Prostate gland (tissue), 2 donors: Measurements from ENCODE around the gene APOD. TPM values are rescaled to one million over a fixed set of nuclear protein-coding genes. Genes with fewer than 3 reads are reported as not detected.
"Not testable (repeated sequence)": the region's sequence is repeated elsewhere in the genome, so short reads cannot be mapped to it uniquely, and the experiment has no call there.

Experiments
- DNase-seq: peaks from one replicate; pipeline ENCODE4 v3.0.0-alpha.2; 2019; ENCODE audit warnings: low spot score
- H3K27ac ChIP-seq, 2 donors: fragments of 200-600 bp; sonication (generic); 2 replicates each; pipeline ENCODE4 v1.5.1; 2017 to 2019
- H3K27me3 ChIP-seq: fragments of 200-600 bp; sonication (generic); replicated peaks from 2 replicates; pipeline ENCODE4 v1.5.1; 2019; ENCODE audit not compliant: insufficient read depth
- H3K36me3 ChIP-seq, 2 donors: fragments of 200-600 bp; sonication (generic); 1 replicate in 1 of 2; 2 replicates in 1 of 2; pipeline versions ENCODE4 v1.5.1 to v1.8.1; 2017 to 2019
- H3K4me1 ChIP-seq: fragments of 200-600 bp; sonication (generic); replicated peaks from 2 replicates; pipeline ENCODE4 v1.5.1; 2019
- H3K4me3 ChIP-seq, 2 donors: fragments of 200-600 bp; sonication (generic); 2 replicates each; pipeline ENCODE4 v1.5.1; 2017 to 2019
- H3K9me3 ChIP-seq: fragments of 200-600 bp; sonication (generic); 2 replicates; pipeline ENCODE4 v1.5.1; 2017
- POLR2A ChIP-seq: fragments of 450-650 bp; IDR thresholded peaks from one replicate; pipeline ENCODE4 v1.6.1; 2016; ENCODE audit warnings: antibody characterized with exemption, mild to moderate bottlenecking
- POLR2AphosphoS5 ChIP-seq: sonication (generic); formaldehyde crosslinking; IDR thresholded peaks from one replicate; pipeline ENCODE4 v1.6.1; 2017; ENCODE audit warnings: antibody characterized with exemption
- WGBS: methylation state at CpG from one replicate; pipeline ENCODE4 v1.1.5; 2018; 5-methylcytosine and 5-hydroxymethylcytosine counted together
- intact Hi-C: fragments of 100-400 bp; cut with DNase I; formaldehyde crosslinking; loops from one replicate; pipeline ENCODE4 v1.14.2; 2022
- total RNA-seq, 2 donors: library from RNA; depleted of rRNA; stranded (reverse); fragments of >200 nt; gene quantifications; one replicate each; pipeline ENCODE4 v1.1.0, GENCODE V29; 2016
- TF ChIP-seq, protein P1 (sequence below), 4 experiments: fragments of 200-600 bp in 2 of 4; fragments of 450-650 bp in 2 of 4; sonication (generic) in 2 of 4; IDR thresholded peaks; 1 replicate in 3 of 4; 2 replicates in 1 of 4; pipeline ENCODE4 v1.5.1; 2016 to 2019; ENCODE audit warnings: antibody characterized with exemption in 4 of 4, mild to moderate bottlenecking in 2 of 4, moderate library complexity in 2 of 4

APOD gene
- total RNA-seq, 2 donors from 2014 or later, result 52.4 to 121 TPM

DNA sequence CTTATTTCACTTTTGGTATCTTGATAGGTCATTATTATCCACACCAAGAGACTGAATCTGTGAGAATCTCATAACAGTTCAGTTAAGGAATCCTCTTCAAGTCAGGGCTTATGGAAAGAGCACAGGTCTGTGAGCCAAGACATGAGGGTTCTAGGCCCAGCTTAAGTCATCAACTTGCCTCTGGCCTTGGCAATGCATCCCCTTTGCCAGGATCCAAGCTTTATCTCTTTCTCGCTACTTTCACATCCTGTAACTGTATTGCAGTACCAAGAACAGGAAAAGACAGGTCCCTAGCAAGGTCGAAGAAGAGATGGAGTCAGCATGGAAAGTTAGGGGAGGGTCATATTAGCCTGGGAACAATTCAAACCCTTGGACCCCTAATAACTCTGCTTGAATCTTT is 13.5 kb upstream of the APOD start:
- H3K4me3 ChIP-seq, result no peak overlapping the region
- 86% methylated on average over 2 of the region's 2 CpGs for WGBS
- no peaks in the 10 kb centered on the region for H3K27me3 ChIP-seq
- no peaks in the 10 kb centered on the region for H3K4me1 ChIP-seq
- no peaks in the 10 kb centered on the region for H3K36me3 ChIP-seq
- no peak for TF ChIP-seq POLR2A
- TF ChIP-seq, protein P1, sequence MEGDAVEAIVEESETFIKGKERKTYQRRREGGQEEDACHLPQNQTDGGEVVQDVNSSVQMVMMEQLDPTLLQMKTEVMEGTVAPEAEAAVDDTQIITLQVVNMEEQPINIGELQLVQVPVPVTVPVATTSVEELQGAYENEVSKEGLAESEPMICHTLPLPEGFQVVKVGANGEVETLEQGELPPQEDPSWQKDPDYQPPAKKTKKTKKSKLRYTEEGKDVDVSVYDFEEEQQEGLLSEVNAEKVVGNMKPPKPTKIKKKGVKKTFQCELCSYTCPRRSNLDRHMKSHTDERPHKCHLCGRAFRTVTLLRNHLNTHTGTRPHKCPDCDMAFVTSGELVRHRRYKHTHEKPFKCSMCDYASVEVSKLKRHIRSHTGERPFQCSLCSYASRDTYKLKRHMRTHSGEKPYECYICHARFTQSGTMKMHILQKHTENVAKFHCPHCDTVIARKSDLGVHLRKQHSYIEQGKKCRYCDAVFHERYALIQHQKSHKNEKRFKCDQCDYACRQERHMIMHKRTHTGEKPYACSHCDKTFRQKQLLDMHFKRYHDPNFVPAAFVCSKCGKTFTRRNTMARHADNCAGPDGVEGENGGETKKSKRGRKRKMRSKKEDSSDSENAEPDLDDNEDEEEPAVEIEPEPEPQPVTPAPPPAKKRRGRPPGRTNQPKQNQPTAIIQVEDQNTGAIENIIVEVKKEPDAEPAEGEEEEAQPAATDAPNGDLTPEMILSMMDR (IDR thresholded peaks at IDR 0.05), result no peak
- no peak for TF ChIP-seq POLR2AphosphoS5
- intact Hi-C loops, result no loop called here
- H3K27ac ChIP-seq, result no peak overlapping the region
- no peak for DNase-seq
- H3K9me3 ChIP-seq, result no peaks in the 10 kb centered on the region

DNA sequence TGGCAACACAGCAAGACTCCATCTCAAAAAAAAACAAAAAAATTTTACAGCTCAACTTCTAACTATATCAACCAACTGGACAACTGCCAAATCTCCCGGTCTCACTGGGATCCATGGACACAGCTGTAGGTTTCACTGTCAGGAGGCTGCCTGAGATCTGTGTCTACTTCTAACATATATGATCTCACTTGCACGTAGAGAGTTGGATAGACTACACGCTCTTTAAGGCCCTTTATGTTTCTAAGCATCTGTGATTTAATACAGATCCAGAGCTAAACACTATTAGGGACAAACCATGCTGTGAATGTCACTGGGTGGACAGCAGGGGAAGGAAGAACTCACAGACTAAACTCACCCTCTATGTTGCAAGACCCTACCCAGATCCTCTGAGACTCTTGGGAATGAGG is 13.0 kb upstream of the APOD start:
- no peak for DNase-seq
- intact Hi-C loops, result no loop called here
- no peaks in the 10 kb centered on the region for H3K9me3 ChIP-seq
- WGBS, result 59% methylated on average over 3 of the region's 3 CpGs
- no peak overlapping the region for H3K4me3 ChIP-seq
- TF ChIP-seq POLR2AphosphoS5 (no peak), POLR2A (no peak)
- TF ChIP-seq, protein P1 (IDR thresholded peaks at IDR 0.05), result no peak
- H3K36me3 ChIP-seq, result no peaks in the 10 kb centered on the region
- no peak overlapping the region for H3K27ac ChIP-seq
- no peaks in the 10 kb centered on the region for H3K27me3 ChIP-seq
- no peaks in the 10 kb centered on the region for H3K4me1 ChIP-seq

DNA sequence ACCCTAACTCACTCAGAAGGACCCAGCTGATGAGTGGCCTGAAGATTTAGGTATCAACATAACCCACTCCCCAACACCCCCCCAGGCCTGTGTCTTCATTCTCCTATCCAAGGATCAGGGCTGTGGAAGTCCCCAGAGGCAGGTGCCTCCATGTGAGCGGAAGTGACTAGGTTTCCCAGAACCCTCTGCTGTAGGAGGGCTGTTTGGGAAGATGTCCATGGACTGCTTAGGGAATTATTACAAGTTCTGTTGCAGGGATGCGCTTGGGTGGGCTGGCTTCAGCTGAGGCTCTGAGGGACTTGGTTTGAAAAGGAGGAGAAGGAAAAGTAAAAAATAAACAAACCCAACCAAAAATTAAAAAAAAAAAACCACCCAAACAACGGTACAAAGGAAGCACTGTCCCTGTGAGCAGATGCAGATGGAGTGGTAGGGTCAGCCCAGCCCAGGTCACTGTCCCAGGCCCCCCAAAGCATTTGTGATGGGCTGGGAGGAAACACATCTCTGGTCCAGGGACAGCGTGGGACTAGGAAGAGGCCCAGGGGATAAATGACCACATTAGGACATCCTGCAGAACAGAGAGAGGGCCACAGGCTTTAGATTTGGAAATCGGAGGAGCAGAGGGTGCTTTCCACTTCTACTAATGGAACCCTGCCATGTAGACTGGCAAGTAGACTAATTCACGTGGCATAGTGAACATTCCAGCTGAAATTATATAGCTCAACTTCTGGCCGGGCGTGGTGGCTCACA is 12.2 kb upstream of the APOD start:
- intact Hi-C loops, result no loop called here
- TF ChIP-seq, protein P1 (IDR thresholded peaks at IDR 0.05), result no peak
- TF ChIP-seq POLR2A, result no peak
- no peak for TF ChIP-seq POLR2AphosphoS5
- H3K27ac ChIP-seq, result no peak overlapping the region
- DNase-seq, result no peak
- 77% methylated on average over 8 of the region's 8 CpGs for WGBS
- no peaks in the 10 kb centered on the region for H3K9me3 ChIP-seq
- no peaks in the 10 kb centered on the region for H3K36me3 ChIP-seq
- no peaks in the 10 kb centered on the region for H3K4me1 ChIP-seq
- no peaks in the 10 kb centered on the region for H3K27me3 ChIP-seq
- no peak overlapping the region for H3K4me3 ChIP-seq

DNA sequence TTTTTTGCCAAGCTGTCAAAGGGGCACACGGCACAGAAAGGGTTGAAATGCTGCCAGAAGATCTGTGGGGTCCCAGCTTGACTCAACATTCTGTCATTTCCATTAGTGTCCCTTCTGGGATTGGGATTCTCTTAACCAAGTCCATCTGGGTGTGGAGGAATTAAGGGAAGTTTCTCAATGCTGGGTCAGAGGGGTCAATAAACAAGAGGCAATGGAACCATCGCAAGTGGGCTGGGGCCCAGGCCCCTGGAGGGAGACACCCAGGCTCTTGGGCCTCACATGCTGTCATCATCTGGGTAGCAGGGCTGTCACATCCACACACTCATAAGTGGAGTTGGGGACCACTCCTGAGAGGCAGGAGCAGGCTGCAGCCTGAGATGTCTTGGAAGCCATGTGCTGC is 8.1 kb upstream of the APOD start:
- Histone ChIP-seq H3K27ac (no peak overlapping the region), H3K9me3 (no peaks in the 10 kb centered on the region), H3K27me3 (no peaks in the 10 kb centered on the region), H3K4me3 (no peak overlapping the region), H3K4me1 (no peaks in the 10 kb centered on the region), H3K36me3 (no peaks in the 10 kb centered on the region)
- no peak for DNase-seq
- intact Hi-C loops, result no loop called here
- 64% methylated on average over 2 of the region's 2 CpGs for WGBS
- no peak for TF ChIP-seq POLR2A
- no peak for TF ChIP-seq POLR2AphosphoS5
- TF ChIP-seq, protein P1 (IDR thresholded peaks at IDR 0.05), result no peak

DNA sequence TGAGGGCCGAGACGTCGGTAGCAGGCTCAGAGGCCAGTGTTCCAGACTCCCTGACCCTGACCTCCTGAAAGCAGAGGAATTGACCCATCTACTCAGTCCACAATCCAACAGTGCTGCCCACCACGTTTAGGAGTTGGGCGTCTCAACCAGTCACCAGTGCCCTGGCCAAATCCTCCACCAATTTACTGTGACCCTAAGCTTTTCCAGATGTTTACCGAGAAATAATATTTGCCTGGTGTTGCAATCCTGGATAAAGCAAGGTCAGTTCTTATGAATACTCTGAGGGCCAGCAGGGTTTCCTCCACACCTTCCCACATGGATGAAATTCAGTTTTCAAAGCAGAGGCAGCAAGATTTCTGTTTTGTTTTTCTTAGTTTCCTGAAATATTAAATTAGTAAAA is 7.5 kb upstream of the APOD start:
- Histone ChIP-seq H3K4me1 (no peaks in the 10 kb centered on the region), H3K27me3 (no peaks in the 10 kb centered on the region), H3K4me3 (no peak overlapping the region), H3K9me3 (no peaks in the 10 kb centered on the region), H3K27ac (no peak overlapping the region), H3K36me3 (no peaks in the 10 kb centered on the region)
- DNase-seq, result no peak
- intact Hi-C loops, result no loop called here
- 72% methylated on average over 6 of the region's 6 CpGs for WGBS
- TF ChIP-seq, protein P1 (IDR thresholded peaks at IDR 0.05), result no peak
- no peak for TF ChIP-seq POLR2A
- no peak for TF ChIP-seq POLR2AphosphoS5

DNA sequence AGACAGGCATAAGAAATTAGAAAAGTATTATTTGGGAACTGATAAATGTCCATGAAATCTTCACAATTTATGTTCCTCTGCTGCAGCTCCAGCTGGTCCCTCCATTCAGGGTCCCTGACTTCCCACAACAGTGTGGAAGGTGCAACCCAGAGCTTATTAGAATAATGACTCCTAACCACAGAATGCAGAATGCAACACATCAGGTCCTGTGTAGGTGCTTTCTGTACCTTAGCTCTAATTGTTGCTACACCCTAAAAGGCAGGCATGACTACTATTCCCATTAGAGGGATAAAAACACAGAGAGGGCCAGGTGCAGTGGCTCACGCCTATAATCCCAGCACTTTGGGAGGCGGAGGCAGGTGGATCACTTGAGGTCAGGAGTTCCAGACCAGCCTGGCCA is 6.6 kb upstream of the APOD start:
- DNase-seq, H3K36me3 ChIP-seq, H3K27me3 ChIP-seq, H3K27ac ChIP-seq, intact Hi-C loops, H3K4me3 ChIP-seq, H3K9me3 ChIP-seq, H3K4me1 ChIP-seq: not testable (repeated sequence)
- 100% methylated on average over 2 of the region's 2 CpGs for WGBS

DNA sequence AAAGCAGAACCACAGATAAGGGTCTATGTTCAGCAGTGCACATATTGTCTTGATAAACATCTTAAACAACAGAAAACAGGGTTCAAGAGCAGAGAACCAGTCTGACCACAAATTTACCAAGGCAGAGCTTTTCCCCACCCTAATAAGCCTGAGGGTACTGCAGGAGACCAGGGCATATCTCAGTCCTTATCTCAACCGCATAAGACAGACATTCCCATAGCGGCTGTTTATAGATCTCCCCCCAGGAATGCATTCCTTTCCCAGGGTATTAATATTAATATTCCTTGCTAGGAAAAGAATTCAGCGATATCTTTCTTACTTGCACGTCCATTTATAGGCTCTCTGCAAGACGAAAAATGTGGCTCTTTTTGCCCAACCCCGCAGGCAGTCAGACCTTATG is 6.1 kb upstream of the APOD start:
- intact Hi-C loops, DNase-seq, H3K36me3 ChIP-seq, H3K27ac ChIP-seq, H3K4me3 ChIP-seq, H3K27me3 ChIP-seq, H3K4me1 ChIP-seq, H3K9me3 ChIP-seq: not testable (repeated sequence)
- 52% methylated on average over 6 of the region's 6 CpGs for WGBS
